ENCODE results near the gene TRNAU1AP. TPM values are rescaled to one million over a fixed set of nuclear protein-coding genes. Genes with fewer than 3 reads are reported as not detected.
"Not testable (repeated sequence)": the region's sequence is repeated elsewhere in the genome, so short reads cannot be mapped to it uniquely, and the experiment has no call there.

TRNAU1AP gene
- total RNA-seq, result 17.7 and 19.2 TPM in 2 replicates

DNA sequence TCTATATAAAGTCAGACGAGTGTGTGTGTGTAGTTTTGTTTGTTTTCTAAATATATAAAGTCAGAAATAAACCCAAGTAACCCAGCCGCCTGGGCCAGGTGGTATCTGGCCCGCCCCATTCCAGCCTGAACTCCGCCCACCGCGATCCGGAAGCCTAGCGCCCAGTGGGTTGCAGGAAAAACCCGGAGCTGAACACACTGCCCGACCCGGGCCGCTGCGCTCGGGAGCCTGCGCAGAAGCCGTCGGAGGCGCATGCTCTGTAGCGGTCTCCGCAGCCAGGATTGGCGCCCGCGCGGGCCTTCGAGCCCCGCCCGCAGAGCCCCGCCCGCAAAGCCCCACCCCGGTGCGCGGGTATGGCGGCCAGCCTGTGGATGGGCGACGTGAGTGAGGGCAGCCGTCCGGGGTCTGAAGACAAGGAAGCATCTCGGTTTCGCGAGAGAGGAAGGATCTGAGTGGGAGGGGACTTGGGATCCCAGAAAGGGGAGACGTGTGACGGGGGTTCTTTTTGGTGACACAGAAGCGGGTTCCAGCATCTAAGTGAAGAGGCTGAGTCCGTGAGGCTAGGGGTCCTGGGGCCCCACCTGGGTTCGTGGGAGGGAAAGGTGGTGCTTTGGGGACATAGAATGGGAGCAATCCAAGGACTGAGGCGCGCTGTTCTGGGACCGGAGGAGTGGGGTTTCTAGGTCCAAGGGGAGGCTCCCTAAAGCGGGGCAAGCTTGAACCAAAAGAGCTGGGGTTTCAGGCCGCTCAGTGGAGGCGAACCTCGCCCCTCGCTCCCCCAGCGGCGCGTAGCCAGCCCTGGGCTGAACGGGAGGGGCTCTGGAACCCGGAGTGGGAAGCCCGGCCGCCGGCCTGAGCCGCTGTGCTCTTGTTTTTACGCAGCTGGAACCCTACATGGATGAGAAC, at the start of gene TRNAU1AP:
Gene TRNAU1AP, plus strand, starts transcription at position 328 of the 906 bp plus-strand sequence. Its CDS starts 26 bp downstream, at position 354.
- peak; percentile 98 for DNase-seq (ENCODE audit: low read depth in 2 of 2)

DNA sequence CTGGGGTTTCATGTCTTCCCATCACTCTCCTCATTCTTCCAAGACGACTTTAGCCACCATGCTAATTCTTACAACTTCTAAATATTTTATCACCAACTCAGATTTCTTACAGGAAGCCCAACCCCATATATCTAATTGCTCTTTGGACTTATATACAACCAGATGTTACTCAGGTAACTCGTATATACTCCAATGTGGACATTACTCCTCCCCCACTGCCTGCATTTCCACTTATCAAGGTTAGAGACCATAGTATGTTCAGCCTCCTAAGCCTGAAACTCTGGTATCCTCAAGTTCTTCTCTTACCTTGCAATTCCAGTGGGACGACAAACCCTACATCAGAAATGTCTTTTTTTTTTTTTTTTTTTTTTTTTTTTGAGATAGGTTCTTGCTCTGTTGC, 49.8 kb upstream of the TRNAU1AP start:
- DNase-seq (ENCODE audit: low read depth in 2 of 2), result no peak

DNA sequence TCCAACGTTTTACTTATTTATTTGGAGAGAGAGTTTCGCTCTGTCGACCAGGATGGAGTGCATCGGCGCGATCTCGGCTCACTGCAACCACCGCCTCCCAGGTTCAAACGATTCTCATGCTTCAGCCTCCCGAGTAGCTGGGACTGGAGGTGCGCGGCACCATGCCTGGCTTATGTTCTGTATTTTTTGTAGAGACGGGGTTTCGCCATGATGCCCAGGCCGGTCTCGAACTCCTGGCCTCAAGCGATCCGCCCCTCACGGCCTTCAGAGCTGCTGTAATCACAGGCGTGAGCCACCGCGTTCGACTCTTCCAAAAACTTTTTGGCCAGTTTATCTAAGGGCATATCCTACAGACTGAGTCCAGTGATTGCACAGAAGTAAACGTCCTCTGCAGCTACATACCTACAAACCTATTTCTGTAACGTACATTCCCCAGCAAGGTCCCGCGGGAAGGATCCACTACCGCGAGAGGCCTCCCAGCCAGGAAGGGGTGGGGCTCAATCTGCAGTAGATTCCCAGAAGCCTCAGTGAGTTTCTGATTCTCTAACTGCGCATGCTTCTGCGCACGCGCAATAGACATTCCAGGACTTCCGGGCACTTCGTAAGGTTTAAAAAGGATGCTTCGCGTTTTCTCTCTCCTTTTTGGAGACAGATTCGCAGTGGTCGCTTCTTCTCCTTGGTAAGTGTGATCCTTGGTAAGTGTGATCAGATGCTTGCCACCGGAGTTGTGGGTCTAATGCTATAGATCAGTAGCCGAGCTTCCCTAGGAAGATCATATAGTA, 47.3 kb upstream of the TRNAU1AP start, which contains the start of gene RCC1:
Gene RCC1, plus strand, starts transcription at position 638 of the 782 bp plus-strand sequence. CDS start 23,824 bp downstream, outside the sequence.
- peak; percentile 99 for DNase-seq (ENCODE audit: low read depth in 2 of 2)

DNA sequence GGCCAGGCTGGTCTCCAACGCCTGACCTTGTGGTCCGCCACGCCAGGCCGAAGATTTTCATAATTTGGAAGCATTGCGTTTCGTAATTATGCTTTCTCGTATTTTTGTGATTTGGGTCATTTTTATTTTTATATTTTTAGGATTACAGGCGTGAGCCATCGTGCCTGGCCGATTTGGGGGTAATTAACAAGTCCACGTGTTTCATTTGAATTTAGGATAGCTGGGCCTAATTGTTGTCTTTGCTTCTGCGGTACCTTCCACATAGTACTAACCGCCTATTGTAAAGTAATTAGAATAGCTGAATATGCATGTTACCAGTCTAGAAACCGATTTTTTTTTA, 46.0 kb upstream of the TRNAU1AP start:
- DNase-seq (ENCODE audit: low read depth in 2 of 2), result no peak

DNA sequence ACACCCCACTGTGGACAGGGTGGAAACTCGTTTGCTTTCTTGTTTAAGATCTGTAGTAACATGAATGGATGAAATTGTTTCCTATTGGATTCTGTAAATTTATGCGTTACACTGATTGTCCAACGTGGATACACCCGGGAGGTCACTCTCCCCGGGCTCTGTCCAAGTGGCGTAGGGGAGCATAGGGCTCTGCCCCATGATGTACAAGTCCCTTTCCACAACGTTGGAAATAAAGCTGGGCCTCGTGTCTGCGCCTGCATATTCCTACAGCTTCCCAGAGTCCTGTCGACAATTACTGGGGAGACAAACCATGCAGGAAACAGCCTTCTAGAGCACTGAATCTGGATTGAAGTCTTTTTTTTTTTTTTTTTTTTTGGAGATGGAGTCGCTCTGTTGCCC, 45.6 kb upstream of the TRNAU1AP start:
- DNase-seq (ENCODE audit: low read depth in 2 of 2), result peak; percentile 31 to 35

DNA sequence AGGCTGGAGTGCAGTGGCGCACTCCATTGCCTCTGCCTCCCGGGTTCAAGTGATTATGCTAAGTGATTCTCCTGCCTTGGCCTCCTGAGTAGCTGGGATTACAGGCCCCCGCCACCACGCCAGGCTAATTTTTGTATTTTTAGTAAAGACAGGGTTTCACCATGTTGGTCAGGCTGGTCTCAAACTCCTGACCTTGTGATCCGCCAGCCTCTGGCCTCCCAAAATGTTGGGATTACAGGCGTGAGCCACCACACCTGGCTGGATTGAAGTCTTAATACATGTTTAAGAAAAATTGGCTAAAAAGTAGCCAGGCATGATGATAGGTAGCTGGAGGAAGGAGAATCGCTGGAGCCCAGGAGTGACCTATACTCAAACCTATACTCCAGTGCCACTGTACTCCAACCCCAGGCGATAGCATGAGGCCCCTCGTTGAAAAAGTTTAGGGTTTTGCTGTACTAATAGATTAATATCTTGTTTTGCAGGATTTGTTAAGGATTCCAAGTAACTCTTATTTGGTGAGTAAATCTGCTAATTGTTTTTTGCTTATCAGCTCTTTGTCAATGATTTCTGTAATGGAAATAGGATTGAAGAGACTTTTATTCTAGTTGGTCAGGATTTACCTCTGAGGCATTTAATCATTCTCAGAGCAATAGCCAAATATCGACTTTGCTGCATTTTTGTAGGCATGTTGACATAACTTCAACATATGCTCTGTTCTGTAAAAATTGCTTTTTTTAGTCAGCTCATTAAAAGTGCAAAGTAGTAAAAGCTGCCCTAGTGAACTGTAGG, 45.0 kb upstream of the TRNAU1AP start:
- DNase-seq (ENCODE audit: low read depth in 2 of 2), result no peak

DNA sequence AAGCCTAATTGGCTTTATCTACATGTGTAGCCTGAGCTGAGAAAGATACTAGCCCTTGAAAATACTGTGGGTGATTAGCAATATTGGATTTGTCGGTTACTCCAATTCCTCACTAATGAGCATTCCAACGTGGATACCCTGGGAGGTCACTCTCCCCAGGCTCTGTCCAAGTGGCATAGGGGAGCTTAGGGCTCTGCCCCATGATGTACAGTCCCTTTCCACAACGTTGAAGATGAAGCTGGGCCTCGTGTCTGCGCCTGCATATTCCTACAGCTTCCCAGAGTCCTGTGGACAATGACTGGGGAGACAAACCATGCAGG, 44.5 kb upstream of the TRNAU1AP start:
- no peak for DNase-seq (ENCODE audit: low read depth in 2 of 2)

DNA sequence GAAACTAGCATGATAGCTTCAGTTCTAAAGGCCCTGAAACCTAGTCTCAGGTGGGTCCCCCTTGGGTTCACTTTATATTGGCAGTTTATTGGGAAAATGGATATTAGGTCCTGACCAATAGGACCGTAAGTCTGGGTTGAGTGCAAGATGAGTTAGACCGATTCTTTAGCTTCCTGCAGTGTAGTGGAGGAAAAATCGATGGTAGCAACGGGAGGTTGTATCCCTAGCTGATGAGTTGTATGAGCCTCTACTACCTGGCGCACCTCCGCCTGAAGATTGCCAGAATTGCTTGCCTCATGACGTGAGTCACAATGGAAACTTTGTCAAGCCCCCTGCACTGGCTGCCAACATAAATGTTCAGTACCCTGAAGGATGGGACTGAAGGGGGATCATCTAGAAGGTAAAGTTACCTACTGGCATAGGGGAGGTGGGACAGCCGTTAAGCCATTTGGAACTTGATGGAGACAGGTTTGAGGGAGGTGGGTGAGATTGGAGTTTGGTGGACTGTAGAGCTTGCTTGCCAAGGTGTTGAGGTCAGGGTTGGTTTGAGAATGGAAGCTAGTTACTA, 43.1 kb upstream of the TRNAU1AP start:
- DNase-seq (ENCODE audit: low read depth in 2 of 2), result peak in 1 of 2 donors; percentile 46

DNA sequence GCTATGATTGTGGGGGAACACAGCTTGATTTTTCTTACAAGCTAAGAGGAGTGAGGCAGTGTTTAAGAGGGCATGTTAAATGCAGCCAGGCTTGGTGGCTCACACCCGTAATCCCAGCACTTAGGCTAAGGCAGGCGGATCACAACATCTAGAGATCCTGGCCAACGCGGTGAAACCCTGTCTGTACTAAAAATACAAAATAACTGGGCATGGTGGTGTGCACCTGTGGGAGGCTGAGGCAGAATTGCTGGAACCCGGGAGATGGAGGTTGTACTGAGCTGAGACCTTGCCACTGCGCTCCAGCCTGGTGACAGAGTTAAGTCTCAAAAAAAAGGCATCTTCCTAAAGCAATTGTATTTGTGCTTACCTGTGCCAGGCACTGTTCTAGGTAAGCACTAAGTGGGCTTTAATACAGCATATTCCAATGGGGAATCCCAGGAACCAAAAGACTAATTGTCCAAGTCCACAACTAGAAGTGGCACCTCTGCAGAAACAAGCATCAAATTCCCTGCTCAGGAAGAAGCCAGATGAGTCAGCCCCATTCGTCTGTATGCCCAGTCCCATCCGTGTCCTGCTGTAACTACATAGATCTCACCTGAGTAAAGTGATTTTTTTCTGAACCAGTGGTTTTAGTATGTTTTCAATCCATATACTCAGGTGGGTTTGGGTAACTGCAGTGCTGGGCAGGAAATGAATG, 42.5 kb upstream of the TRNAU1AP start:
- DNase-seq (ENCODE audit: low read depth in 2 of 2), result peak; percentile 46 to 53

DNA sequence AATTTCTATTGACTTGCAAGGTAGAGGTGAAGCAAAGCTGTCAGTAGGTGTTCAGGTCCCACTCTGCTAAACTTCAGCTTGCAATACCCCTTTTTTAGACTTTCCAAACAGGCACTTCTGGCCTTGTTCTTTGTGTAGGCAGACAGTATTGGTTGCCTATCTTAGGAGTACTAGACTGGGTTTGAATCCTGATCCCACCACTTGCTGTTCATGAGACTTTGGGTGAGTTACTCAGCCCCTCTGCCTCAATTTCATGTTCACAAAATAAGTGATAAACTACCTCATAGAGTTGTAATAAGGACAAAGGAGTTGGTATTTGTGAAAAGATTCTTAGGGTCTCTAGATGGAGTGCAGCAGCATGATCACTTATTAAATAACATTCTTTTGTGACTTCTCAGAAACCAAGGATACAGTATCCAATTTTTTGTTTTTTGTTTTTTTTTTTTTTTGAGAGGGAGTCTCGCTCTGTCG, 41.9 kb upstream of the TRNAU1AP start:
- DNase-seq (ENCODE audit: low read depth in 2 of 2), result no peak

DNA sequence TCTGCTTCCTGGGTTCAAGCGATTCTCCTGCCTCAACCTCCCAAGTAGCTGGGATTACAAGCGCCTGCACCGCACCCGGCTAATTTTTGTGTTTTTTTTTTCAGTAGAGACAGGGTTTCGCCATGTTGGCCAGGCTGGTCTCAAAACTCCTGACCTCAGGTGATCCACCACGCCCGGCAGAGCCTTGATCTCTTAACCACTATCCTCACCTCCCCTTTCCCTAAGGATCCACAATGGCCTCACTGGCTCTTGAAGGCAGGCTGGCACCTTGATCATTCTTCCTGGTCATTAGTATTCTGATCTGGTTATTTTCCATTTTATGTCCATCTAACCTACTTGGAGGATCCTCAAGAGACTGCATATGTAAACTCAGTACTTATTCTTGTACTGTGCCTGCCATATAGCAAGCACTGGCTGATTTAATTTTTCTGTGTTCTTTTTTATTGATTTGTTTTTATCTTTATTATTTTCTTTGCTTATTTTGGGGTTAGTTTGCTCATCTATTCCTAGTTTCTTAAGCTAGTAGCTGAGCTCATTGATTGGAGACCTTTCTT, 40.8 kb upstream of the TRNAU1AP start:
- DNase-seq (ENCODE audit: low read depth in 2 of 2), result no peak

DNA sequence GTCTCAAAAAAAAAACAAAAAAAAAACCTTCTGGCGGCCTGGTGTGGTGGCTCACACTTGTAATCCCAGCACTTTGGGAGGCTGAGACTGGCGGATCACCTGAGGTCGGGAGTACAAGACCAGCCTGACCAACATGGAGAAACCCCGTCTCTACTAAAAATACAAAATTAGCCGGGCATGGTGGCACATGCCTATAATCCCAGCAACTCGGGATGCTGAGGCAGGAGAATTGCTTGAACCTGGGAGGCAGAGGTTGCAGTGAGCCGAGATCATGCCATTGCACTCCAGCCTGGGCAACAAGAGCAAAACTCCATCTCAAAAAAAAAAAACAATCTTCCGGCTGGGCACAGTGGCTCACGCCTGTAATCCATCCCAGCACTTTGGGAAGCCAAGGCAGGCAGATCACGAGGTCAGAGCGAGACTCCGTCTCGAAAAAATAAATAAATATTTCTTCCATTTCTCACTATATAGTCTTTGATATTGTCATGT, 38.4 kb upstream of the TRNAU1AP start:
- DNase-seq (ENCODE audit: low read depth in 2 of 2), result not testable (repeated sequence)

DNA sequence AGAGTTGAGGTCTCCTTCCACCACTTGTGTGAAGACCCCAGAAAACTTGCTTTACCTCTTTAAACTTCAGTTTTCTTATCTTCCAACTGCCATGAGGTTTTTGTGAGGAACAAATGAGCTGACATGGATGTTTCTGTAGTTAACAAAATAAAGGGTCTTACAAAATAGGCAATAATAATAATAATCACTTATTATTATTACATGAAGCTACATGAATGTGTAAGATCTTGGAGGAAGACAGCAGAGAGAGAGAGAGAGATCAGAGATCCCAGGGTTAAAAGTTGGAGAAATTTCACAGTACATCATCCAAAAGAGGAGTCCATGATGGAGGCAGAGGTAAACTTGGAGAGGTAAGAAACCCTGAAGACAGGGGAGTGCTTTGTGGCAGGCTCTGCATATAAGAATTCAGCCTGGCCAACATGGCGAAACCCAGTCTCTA, 36.3 kb upstream of the TRNAU1AP start:
- DNase-seq (ENCODE audit: low read depth in 2 of 2), result no peak

DNA sequence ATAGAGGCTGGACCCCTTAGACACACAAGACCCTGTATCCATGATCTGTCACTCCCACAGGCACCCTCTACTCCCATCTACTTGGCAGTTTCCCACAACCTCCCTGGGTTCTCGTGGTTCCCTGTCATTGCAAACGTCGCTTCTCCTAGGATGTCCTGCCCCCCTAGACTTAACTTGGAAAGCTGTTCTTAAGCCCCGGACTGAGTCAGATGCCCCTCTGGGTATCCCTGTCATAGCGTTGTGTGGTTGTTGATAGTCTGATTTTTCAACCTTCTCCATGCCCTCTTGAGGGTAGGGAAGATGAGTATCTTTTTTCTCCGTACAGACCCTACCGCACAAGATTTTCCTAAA, 35.3 kb upstream of the TRNAU1AP start:
- no peak for DNase-seq (ENCODE audit: low read depth in 2 of 2)

DNA sequence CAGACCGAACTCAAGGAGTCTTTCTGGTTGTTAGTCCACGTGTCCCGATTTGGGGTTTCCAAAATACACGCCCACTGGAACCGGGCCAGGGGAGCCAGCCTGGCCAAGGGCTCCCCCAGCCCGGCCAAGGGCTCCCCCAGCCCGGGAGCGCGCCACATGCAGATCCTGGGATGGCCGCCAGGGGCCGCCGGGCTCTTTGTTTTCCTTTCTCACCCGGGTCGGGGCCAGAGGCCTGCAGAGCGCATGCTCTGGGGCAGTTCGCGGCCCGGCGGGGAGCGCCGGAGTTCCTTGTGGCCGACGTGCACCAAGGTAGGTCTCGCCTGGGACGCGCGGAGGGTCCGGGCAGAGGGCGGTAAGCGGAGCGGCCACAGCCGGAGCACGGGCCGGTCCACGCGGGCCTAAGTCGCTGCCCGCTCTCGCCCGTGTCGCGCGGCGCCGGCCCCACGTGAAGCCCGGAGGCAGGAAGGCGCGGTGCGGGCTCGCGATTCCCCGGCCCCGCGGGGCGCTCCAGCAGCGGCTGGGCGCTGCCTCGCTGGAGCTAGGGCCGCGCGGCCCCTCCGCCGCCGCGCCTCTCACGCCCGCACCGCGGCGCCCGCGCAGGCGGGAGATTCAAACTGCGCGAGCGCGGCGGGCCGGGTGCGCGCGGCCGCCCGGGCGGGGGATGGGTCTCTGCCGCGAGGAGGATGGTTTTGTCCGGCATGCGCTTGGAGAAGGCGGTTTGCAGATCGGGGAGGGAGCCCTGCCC, 34.7 kb upstream of the TRNAU1AP start:
- DNase-seq (ENCODE audit: low read depth in 2 of 2), result peak; percentile 90 to 93

DNA sequence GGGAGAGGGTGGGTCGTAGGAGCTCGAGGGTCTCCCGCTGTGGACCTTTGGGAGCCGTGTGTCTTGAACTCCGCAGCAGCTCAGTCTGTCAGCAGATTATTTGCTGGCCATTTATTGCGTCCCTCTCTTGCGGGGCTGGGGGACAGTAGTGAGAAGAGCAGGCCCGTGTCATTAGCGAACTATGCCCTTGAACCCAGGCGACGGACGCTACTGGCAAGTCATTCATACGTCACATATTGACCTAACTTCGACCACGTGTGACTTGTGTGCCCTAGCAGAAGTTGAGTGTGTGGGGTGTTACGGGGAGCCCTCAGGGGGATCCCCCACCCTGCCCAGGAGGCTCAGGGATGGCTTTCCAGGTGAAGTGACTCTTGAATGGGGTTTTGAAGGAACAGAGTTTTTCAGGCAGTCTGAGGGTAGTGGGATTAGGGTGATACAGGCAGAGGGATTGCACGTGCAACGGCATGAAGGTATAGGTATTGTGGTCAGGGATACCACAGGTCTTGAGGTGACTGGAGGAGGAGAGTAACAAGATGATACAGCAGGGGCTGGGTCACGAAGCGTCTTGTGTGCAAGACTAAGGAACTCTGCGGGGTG, 34.0 kb upstream of the TRNAU1AP start:
- DNase-seq (ENCODE audit: low read depth in 2 of 2), result peak in 1 of 2 donors; percentile 28

DNA sequence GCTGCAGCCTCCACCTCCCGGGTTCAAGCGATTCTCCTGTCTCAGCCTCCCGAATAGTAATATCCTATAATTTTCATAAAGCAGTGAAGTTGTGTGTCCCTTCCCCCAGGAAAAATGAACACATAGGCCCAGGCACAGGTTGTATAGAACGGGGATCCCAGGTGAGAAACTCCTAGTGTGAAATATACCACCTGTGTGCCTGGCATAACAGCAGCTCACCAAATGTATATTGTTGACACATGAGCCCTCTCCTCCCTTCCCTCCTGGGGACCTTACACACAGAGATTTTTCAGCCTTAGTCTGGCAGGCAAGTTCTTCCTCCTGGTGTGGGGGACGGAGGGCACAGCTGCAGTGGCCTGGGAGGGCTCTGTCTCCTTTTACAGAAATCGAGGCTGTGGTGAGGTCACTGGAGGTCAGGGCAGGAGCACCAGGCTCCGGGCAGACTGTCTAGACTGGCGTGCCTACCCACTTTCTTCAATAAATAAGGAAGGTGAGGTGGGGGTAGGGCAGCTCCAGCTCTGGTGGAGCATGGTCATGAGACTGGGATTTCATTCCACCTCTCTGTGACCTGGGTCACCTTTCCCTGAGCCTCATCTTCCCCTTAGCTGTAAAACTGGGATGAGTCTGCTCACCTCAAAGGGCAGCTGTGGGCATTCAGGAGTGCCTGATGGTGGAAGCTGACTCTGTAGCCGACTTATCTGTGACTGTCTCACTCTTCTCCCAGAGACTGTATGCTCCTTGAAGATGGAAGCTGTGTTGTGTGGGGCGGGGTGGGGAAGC, 32.7 kb upstream of the TRNAU1AP start:
- DNase-seq (ENCODE audit: low read depth in 2 of 2), result no peak

DNA sequence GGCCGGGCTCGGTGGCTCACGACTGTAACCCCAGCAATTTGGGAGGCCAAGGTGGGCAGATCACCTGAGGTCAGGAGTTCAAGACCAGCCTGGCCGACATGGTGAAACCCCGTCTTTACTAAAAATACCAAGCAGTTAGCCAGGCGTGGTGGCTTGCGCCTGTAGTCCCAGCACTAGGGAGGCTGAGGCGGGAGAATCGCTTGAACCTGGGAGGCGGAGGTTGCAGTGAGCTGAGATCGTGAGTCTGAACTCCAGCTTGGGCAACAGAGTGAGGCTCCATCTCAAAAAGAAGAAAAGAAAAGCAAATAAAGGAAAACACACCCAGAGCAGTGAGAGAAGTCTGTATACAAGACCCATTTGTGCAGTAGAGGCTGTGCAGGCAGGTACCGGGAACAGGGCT, 32.1 kb upstream of the TRNAU1AP start:
- not testable (repeated sequence) for DNase-seq (ENCODE audit: low read depth in 2 of 2)

All from lung microvascular endothelial cell (primary cell).